Lung (tissue), 12 donors: ENCODE measurements around the gene MYO15A. TPM values are rescaled to one million over a fixed set of nuclear protein-coding genes. Genes with fewer than 3 reads are reported as not detected.

Experiments used
- ATAC-seq: fragments of 200-7000 bp; cut with Tn5 transposase; one replicate; pipeline ENCODE4 v1.9.1; 2020; ENCODE audit warnings: moderate number of reproducible peaks; ENCODE audit not compliant: insufficient read depth, low FRiP score
- DNase-seq, 3 donors: peaks; one replicate each; pipeline ENCODE4 v3.0.0-alpha.2; 2013 to 2017
- H3K27ac ChIP-seq, 2 donors: one replicate each; pipeline ENCODE4 v1.5.1; 2013; ENCODE audit warnings: mild to moderate bottlenecking in 2 of 2, moderate library complexity in 2 of 2, control low read depth in 1 of 2, inconsistent platforms in 1 of 2, low read depth in 1 of 2, low read length in 1 of 2
- H3K27me3 ChIP-seq, 3 donors: one replicate each; pipeline ENCODE4 v1.5.1; 2013; ENCODE audit warnings: low read length in 2 of 3; ENCODE audit not compliant: control insufficient read depth in 3 of 3, insufficient read depth in 3 of 3
- H3K36me3 ChIP-seq, 4 donors: one replicate each; pipeline ENCODE4 v1.5.1; 2013; ENCODE audit warnings: low read length in 4 of 4, mild to moderate bottlenecking in 1 of 4, moderate library complexity in 1 of 4; ENCODE audit not compliant: control insufficient read depth in 4 of 4, insufficient read depth in 4 of 4
- H3K4me1 ChIP-seq, 5 donors: one replicate each; pipeline ENCODE4 v1.5.1; 2013; ENCODE audit warnings: low read length in 5 of 5, mild to moderate bottlenecking in 2 of 5, moderate library complexity in 1 of 5; ENCODE audit not compliant: control insufficient read depth in 5 of 5, insufficient read depth in 5 of 5
- H3K4me3 ChIP-seq: one replicate; pipeline ENCODE4 v1.5.1; 2013; ENCODE audit warnings: mild to moderate bottlenecking, control low read depth, moderate library complexity
- H3K9ac ChIP-seq, 2 donors: one replicate each; pipeline ENCODE4 v1.5.1; 2013; ENCODE audit warnings: low read length in 2 of 2, control low read depth in 1 of 2; ENCODE audit not compliant: insufficient read depth in 1 of 2
- H3K9me3 ChIP-seq, 4 donors: one replicate each; pipeline ENCODE4 v1.5.1; 2013; ENCODE audit warnings: low read length in 3 of 4, mild to moderate bottlenecking in 1 of 4, moderate library complexity in 1 of 4; ENCODE audit not compliant: control insufficient read depth in 4 of 4, insufficient read depth in 3 of 4
- WGBS, 2 donors: extraction: QIAGEN DNeasy Blood & Tissue Kit; methylation state at CpG; one replicate each; pipeline ENCODE4 v1.1.7; 2013; 5-methylcytosine and 5-hydroxymethylcytosine counted together
- polyA plus RNA-seq, 2 donors: library from polyadenylated mRNA; stranded (reverse); fragments of 200-250 nt; gene quantifications; one replicate each; pipeline ENCODE4 v1.2.1, GENCODE V29; 2013
- total RNA-seq, 2 donors: library from RNA; depleted of rRNA in 1 of 2; stranded (reverse); fragments of >200 nt in 1 of 2; gene quantifications; one replicate each; pipeline ENCODE4 v1.2.1, GENCODE V29; 2014 to 2021
- TF ChIP-seq, protein P1 (sequence below): IDR thresholded peaks from 2 replicates; pipeline ENCODE4 v1.5.1; 2012; ENCODE audit warnings: mild to moderate bottlenecking; ENCODE audit errors: control extremely low read depth, extremely low read depth
- donor health status: control.
- donor health status: control.
- donor health status: Bipolar disorder and iron deficiency.
- donor health status: healthy.
- donor health status: DM: yes; HTN: yes; CAD: no.

Gene MYO15A
- total and polyA plus RNA-seq, 4 donors, result 0.56 to 2.7 (median 2.3) TPM

DNA sequence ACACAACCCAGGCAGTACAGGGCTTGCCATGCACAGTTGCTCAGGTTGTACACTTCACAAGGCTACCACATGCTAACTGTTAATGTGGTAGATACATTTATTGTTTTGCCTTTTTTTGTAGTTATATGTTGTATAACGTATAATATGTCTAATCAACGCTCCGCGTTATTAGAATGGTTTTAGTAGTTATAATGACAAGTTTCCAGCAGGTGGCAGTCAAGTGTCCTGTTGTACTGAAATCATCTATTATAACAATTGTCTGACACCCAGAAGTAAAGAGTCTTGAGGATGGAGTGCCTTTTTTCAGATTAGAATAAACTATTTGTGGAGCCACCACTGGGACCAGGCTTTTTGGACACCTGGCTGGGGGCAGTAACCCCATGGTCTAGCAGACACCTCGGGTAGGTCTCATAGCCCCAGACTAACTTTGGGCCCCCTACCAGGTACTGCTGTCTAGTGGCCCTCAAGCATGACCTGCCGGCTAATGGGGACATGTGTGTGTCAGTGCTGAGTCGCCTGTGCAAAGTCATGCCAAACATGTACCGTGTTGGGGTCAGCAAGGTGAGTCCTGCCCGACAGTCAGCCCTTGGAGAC, 32.8 kb downstream of the MYO15A start:
- Histone ChIP-seq H3K4me3 (no peak overlapping the region), H3K27ac (no peak overlapping the region), H3K4me1 (peaks cover 0 to 6% (median 0%) of the 10 kb centered on the region in 5 donors), H3K36me3 (no peaks in the 10 kb centered on the region), H3K27me3 (peaks cover 0 to 3% (median 0%) of the 10 kb centered on the region in 3 donors), H3K9ac (no peak overlapping the region), H3K9me3 (no peaks in the 10 kb centered on the region)
- peak; percentile 49 for ATAC-seq
- 32 to 34% methylated on average over 9 of the region's 9 CpGs for WGBS, 2 donors
- peak in 2 of 3 donors; percentile 72 to 74 for DNase-seq
- TF ChIP-seq, protein P1, sequence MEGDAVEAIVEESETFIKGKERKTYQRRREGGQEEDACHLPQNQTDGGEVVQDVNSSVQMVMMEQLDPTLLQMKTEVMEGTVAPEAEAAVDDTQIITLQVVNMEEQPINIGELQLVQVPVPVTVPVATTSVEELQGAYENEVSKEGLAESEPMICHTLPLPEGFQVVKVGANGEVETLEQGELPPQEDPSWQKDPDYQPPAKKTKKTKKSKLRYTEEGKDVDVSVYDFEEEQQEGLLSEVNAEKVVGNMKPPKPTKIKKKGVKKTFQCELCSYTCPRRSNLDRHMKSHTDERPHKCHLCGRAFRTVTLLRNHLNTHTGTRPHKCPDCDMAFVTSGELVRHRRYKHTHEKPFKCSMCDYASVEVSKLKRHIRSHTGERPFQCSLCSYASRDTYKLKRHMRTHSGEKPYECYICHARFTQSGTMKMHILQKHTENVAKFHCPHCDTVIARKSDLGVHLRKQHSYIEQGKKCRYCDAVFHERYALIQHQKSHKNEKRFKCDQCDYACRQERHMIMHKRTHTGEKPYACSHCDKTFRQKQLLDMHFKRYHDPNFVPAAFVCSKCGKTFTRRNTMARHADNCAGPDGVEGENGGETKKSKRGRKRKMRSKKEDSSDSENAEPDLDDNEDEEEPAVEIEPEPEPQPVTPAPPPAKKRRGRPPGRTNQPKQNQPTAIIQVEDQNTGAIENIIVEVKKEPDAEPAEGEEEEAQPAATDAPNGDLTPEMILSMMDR, result peak; percentile 45

DNA sequence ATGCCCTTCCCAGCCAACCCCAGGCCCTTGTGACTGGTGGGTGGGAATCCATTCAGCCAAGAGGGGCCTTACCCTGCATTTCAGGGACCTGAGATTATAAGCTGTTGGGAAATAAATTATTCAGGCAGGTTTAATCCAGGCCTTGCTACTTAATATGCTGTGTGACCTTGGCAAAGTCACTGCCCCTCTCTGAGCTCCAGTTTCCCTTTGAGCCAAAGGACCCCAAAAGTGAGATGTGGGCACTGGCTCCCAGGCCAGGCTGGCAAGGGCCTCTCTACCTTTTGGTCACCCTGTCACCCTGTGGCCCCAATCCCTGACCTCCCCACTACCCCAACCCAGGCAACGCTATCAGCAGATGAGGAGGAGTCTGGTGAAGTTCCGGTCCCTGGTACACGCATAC, 33.9 kb downstream of the MYO15A start:
- H3K4me1 ChIP-seq, result peaks cover 0 to 6% (median 0%) of the 10 kb centered on the region in 5 donors
- WGBS, 2 donors, result 93 to 100% methylated on average over 3 of the region's 3 CpGs
- H3K9me3 ChIP-seq, result no peaks in the 10 kb centered on the region
- no peak overlapping the region for H3K9ac ChIP-seq
- no peaks in the 10 kb centered on the region for H3K36me3 ChIP-seq
- H3K27ac ChIP-seq, result no peak overlapping the region
- DNase-seq (no peak), ATAC-seq (no peak)
- no peak overlapping the region for H3K4me3 ChIP-seq
- H3K27me3 ChIP-seq, result peaks cover 0 to 3% (median 0%) of the 10 kb centered on the region in 3 donors
- TF ChIP-seq, protein P1, result no peak

DNA sequence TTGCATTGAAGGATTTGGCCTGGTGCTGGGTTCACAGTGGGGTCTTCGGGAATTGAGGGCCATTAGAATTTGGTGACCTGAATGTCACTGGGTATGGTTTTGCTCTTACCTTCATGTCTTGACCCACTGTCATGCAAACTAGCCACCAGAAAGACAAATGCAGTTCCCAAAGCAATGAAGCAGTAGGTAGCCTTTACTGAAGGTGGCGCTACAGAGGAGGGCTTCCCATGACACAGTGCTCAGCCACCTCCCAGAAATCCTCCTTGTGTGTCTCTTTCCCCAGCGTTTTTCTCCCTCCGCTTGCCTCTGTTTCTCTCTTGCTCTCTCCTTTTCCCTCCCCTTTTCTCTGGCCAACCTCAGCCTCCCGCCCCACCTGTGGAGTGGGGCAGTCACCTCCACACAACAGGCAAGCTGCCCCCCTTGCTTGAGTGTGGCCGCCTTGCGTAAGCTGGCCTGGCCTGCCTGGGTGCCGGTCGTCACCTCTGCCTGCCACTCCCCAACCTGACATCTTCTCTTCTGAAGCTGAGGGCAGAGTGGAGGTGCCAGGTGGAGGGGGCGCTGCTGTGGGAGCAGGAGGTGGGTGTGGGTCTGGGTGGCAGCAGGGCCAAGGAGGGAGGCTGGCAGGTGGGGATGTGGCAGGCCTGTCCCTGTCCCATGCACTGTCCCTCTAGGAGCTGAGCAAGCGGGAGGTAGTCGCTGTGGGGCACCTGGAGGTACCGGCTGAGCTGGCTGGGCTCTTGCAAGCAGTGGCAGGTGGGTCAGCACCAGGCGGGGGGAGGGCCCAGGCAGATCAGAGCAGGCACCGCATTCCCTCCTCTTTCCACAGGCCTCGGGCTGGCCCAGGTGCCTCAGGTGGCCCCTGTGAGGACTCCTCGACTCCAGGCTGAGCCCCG, 34.7 kb downstream of the MYO15A start:
- Histone ChIP-seq H3K9ac (no peak overlapping the region), H3K9me3 (no peaks in the 10 kb centered on the region), H3K36me3 (no peaks in the 10 kb centered on the region), H3K27ac (no peak overlapping the region), H3K4me3 (no peak overlapping the region), H3K4me1 (peaks cover 0 to 6% (median 0%) of the 10 kb centered on the region in 5 donors), H3K27me3 (peaks cover 0 to 3% (median 0%) of the 10 kb centered on the region in 3 donors)
- no peak for DNase-seq
- TF ChIP-seq, protein P1, result no peak
- ATAC-seq, result no peak
- WGBS, 2 donors, result 66 to 79% methylated on average over 15 to 18 of the region's 18 CpGs
